ENCODE data around the gene CRACR2B.

Gene CRACR2B

GRCh38 chr11:855330-855674, 27.6 kb downstream of the CRACR2B start:
- no peak for DNase-seq

GRCh38 chr11:855796-856195, 28.1 kb downstream of the CRACR2B start:
- no peak for DNase-seq

GRCh38 chr11:856397-856796, 28.7 kb downstream of the CRACR2B start:
- DNase-seq: no peak

GRCh38 chr11:858053-858761, 30.5 kb downstream of the CRACR2B start:
- no peak for DNase-seq

GRCh38 chr11:858762-859339, 31.1 kb downstream of the CRACR2B start:
- no peak for DNase-seq

GRCh38 chr11:859394-860131, 31.8 kb downstream of the CRACR2B start:
- DNase-seq: no peak

GRCh38 chr11:860234-861104, 32.8 kb downstream of the CRACR2B start:
- no peak for DNase-seq

- no peak for DNase-seq
Observed at GRCh38 chr11:861105-861479, 33.4 kb downstream of the CRACR2B start.

GRCh38 chr11:862081-862661, 34.5 kb downstream of the CRACR2B start:
- DNase-seq: no peak

GRCh38 chr11:862696-863022, 34.9 kb downstream of the CRACR2B start:
- no peak for DNase-seq

GRCh38 chr11:863023-863909, 35.5 kb downstream of the CRACR2B start:
- no peak for DNase-seq

GRCh38 chr11:863910-864827, 36.5 kb downstream of the CRACR2B start:
- no peak for DNase-seq

GRCh38 chr11:864898-865297, 37.2 kb downstream of the CRACR2B start:
- DNase-seq: no peak

- DNase-seq: no peak
Observed at GRCh38 chr11:865462-866430, 38.0 kb downstream of the CRACR2B start.

GRCh38 chr11:866481-866880, 38.8 kb downstream of the CRACR2B start:
- DNase-seq: no peak

- no peak for DNase-seq
Observed at GRCh38 chr11:867856-868358, 40.2 kb downstream of the CRACR2B start.

- DNase-seq: no peak
Observed at GRCh38 chr11:868394-868793, 40.7 kb downstream of the CRACR2B start.

GRCh38 chr11:868802-869201, 41.1 kb downstream of the CRACR2B start:
- no peak for DNase-seq

GRCh38 chr11:869399-870126, 41.8 kb downstream of the CRACR2B start:
- no peak for DNase-seq

Data from CD4-positive, alpha-beta T cell treated with Interleukin-21 for 1 hour (primary cell).